ENCODE data around the gene ATP11C.
A peak's percentile ranks its signal among the peaks of the same experiment; 100 is the strongest.

ATP11C gene

GRCh38 chrX:139802048-139802447 is 130.8 kb downstream of the ATP11C start:
- DNase-seq, result no peak

- DNase-seq, result no peak
These were observed 131.4 kb downstream of the ATP11C start for GRCh38 chrX:139801397-139801813.

GRCh38 chrX:139798701-139799100 is 134.2 kb downstream of the ATP11C start:
- DNase-seq, result no peak

GRCh38 chrX:139795196-139795595 is 137.7 kb downstream of the ATP11C start:
- DNase-seq, result no peak

- no peak for DNase-seq
These were observed 145.3 kb downstream of the ATP11C start for GRCh38 chrX:139787601-139788000.

DNA sequence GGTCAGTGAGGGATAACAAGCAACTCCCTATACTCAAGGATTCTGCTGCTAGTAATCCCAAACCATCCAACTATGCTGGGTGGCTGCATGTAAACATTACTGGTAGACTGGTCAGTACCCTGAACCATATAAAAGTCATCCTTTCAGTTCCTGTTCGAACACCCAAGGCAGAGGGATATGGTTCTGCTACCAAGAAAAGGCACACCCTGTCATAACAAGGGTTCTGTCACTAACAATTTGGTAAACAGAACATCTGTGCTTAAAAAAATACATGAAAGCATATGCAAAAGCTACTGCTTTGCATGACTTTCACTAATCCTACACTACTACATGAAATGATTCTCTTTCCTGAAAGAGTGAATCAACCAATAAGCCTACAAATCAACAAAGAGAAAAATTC is 148.0 kb downstream of the ATP11C start:
- no peak for DNase-seq

GRCh38 chrX:139783959-139784358 is 148.9 kb downstream of the ATP11C start:
- DNase-seq, result no peak

DNA sequence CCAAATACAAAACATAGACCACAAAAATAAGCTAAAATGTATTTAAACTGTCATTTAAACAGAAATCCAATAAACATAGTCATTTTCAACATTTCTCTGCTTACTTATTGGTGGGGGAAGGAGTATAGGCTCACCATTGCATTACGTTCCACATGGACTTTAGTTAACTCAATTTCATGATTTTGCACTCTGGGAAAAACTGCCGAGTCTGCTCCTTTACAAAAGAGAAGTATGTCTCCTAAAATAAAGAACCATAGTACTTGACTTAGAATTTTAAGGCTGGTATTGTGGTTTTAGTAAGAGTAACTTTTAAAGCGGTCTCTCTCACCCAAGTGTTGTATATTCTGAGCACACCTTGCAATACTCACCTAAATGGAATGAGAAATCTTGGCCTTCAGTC is 149.8 kb downstream of the ATP11C start:
- no peak for DNase-seq

DNA sequence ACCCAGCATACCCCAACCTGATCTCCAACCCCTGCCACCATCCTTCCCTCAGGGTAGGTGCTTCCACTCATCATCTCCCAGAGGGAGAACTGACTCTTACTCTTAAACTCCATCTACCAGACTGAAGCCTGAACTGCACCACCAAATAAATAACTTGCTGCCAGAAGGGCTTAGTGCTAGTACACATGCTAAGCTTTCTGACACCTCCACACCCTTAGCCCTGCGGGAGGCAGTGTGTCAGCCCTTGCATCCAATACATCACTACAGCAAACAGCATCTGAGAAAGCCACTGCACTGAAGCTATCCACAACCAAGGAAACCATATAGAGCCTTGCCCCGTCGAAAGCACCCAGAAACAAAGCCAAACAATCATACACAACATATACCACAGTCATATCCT is 156.3 kb downstream of the ATP11C start:
- DNase-seq, result no peak

DNA sequence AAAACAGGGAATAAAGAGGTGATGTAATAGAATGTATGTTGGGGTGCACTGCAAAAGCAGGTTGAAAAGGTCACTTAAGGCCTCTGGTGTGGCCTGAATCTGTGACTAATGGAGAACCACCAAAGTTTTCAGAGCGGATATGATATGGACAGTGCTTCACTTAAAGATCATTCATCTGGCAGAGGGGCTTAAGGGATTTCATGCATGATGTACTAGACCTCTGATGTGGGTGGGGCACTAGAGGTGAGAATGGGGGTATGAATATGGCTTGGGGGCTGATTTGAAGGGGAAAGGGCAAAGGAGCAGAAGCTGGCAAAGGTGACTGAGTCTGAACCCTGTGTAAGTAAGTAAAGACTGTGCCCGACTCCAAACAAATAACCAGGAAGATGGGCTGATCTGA is 162.5 kb downstream of the ATP11C start:
- no peak for DNase-seq

DNA sequence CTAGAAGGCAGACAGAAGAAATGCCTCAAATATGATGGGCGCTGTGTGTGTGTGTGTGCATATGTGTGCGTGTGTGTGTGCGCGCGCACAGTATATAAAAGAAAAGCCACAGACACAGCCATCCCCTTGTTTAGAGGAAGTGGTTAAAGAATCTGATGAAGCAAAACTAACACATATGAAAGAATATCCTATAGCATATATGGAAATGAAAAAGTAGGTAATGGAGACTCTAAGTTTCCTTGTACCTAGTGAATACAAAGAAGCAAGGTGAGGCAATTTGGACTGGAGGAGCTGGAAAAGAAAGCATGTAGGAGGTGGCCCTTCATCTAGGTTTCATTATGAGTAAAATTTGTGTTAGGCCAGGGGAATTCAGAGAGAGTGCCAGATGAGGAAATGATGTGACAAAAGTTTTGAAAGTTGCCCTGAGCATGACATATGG is 166.3 kb downstream of the ATP11C start:
- peak; percentile 68 for DNase-seq

GRCh38 chrX:139762400-139763183 is 170.3 kb downstream of the ATP11C start:
- no peak for DNase-seq

GRCh38 chrX:139759637-139760036 is 173.2 kb downstream of the ATP11C start:
- DNase-seq, result peak; percentile 38

- no peak for DNase-seq
These were observed 174.0 kb downstream of the ATP11C start for GRCh38 chrX:139758809-139759208.

DNA sequence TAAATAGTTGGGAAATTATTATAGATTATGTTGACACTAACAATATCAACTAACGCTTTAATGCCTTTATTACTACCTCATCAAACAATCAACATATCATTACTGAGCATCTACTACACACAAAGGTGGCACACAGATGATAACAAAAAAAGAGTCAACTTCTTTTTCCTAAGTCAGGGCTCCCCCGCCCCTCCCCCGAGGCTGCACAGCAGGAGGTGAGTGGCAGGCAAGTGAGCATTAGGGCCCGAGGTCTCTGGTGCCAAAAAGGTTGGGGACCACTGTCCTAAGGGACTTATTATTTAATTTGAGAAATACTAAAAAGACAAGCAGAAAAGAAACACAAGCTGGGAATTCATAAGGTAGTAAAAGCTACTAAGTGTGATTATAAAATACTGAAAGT is 174.6 kb downstream of the ATP11C start:
- DNase-seq, result no peak

DNA sequence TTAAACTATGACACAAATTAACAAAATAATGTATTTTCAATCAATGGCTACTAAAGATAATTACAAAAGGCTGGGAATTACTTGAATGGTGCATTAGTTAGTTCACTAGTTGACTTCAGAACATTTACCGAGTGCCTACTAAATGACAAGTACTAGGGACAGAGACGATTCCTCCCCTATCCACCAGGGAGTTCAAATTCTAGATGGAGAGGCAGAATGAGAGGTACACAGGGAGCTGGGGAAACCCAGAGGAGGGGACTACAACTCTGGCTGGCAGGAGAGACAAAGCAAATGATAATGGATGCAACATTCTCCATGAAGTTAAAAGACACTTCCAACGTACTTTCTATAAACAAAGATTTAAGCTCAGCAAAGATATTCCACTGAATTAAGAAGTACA is 181.8 kb downstream of the ATP11C start:
- no peak for DNase-seq

- no peak for DNase-seq
These were observed 182.5 kb downstream of the ATP11C start for GRCh38 chrX:139750390-139750789.

GRCh38 chrX:139739138-139739537 is 193.7 kb downstream of the ATP11C start:
- DNase-seq, result no peak

GRCh38 chrX:139738581-139738980 is 194.3 kb downstream of the ATP11C start:
- no peak for DNase-seq

- no peak for DNase-seq
These were observed 196.7 kb downstream of the ATP11C start for GRCh38 chrX:139736151-139736550.

DNA sequence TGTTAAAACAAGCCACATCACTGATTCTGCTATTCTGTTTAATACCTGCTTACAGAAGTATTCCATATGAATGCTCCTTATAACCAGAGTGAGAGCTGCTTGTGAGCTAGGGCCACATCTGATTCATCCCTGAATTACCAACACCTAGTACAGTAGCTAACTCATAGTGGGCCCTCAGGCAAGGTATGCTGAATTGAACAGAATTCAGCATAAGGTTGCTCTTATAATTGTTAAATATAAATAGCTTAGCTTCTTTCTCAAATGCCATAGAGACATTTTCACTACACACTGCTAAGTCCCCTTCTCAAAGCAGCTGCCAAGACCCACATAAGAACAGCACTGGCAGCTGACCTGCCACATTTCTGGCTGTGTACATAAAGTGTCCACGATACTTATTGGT is 197.9 kb downstream of the ATP11C start:
- DNase-seq, result no peak

GRCh38 chrX:139725720-139726119 is 207.1 kb downstream of the ATP11C start:
- no peak for DNase-seq

DNA sequence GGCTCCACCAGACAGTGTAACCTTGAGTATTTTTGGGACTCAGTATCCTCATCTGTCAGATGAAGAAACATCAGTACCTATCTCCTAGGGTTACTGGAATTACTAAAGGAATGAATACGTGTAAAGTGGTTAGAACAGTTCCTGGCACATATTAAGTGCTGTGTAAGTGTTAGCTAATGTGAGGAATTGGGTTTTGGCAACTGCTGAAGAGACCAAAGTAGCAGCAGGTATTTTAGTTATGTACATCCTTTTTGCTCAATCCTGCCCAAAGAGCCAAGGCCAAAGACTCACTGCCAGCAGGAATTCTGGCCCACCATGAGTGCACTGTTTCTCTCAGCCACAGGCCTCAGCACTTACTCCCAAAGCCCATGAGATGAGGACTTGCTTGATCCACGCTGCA is 208.2 kb downstream of the ATP11C start:
- no peak for DNase-seq

DNA sequence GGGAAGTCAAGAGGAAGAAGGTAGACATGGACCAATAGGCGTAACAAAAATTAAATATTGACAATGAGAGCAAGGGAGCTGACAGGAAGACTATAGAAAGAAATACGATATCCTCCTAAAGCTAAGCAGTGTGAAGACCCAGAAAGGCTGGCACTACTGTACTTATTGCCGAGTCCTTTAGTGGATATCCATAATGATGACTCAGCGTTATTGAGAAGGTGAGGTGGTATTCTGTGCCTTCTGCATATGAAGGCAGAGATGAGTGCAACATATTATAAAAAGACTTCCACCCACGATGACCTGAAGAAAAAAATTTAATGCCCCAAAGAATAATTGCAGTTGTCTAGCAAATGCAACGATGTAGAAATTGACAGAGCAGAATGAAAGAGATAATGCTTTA is 211.9 kb downstream of the ATP11C start:
- no peak for DNase-seq

DNA sequence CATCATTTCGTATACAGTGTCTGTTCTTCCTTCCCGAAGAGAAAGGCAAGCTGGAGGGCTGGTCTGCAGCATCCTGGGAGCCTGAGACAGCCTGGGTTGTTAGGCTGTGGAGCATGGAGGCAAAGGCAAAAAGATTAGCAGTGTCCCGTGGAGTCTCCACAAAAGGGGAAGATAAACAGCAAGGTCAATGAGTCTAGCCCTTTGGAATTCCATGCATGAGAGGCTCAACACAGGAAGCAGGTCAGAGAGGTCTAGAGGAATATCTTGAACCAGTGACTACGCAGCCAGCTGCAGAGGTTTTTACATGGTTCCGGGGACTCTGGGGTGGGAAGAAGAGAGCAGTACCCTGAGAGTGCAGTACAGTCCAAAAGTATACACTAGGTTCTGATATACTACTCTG is 212.7 kb downstream of the ATP11C start:
- DNase-seq, result no peak
